HG03108 (cell line): ENCODE measurements around the gene NCS1.

ENCODE experiments used
- ATAC-seq: cut with Tn5 transposase; IDR thresholded peaks from one replicate; pipeline ENCODE4 v1.9.1; 2021; ENCODE audit warnings: moderate library complexity; ENCODE audit not compliant: unreplicated experiment

Gene NCS1

GRCh38 chr9:130174920-130175321 lies 2.7 kb downstream of the NCS1 start:
- no peak for ATAC-seq

GRCh38 chr9:130175355-130175754 lies 3.2 kb downstream of the NCS1 start:
- no peak for ATAC-seq

- no peak for ATAC-seq
Observed at GRCh38 chr9:130176760-130177159, 4.6 kb downstream of the NCS1 start.

GRCh38 chr9:130177898-130178805 lies 5.9 kb downstream of the NCS1 start:
- ATAC-seq: no peak

- ATAC-seq: no peak
Observed at GRCh38 chr9:130179331-130179907, 7.2 kb downstream of the NCS1 start.

GRCh38 chr9:130180516-130180915 lies 8.3 kb downstream of the NCS1 start:
- ATAC-seq: no peak

- ATAC-seq: no peak
Observed at GRCh38 chr9:130181678-130182380, 9.6 kb downstream of the NCS1 start.

- no peak for ATAC-seq
Observed at GRCh38 chr9:130182381-130182909, 10.2 kb downstream of the NCS1 start.

GRCh38 chr9:130183133-130183762 lies 11.0 kb downstream of the NCS1 start:
- no peak for ATAC-seq

GRCh38 chr9:130185017-130185416 lies 12.8 kb downstream of the NCS1 start:
- no peak for ATAC-seq

- ATAC-seq: no peak
Observed at GRCh38 chr9:130185490-130186031, 13.4 kb downstream of the NCS1 start.

- no peak for ATAC-seq
Observed at GRCh38 chr9:130186051-130186450, 13.8 kb downstream of the NCS1 start.

- ATAC-seq: no peak
Observed at GRCh38 chr9:130186839-130187522, 14.8 kb downstream of the NCS1 start.

- no peak for ATAC-seq
Observed at GRCh38 chr9:130187523-130187846, 15.3 kb downstream of the NCS1 start.

- ATAC-seq: no peak
Observed at GRCh38 chr9:130188860-130189481, 16.8 kb downstream of the NCS1 start.

- ATAC-seq: no peak
Observed at GRCh38 chr9:130189840-130190239, 17.6 kb downstream of the NCS1 start.

- no peak for ATAC-seq
Observed at GRCh38 chr9:130191068-130191748, 19.0 kb downstream of the NCS1 start.

- no peak for ATAC-seq
Observed at GRCh38 chr9:130191749-130192120, 19.5 kb downstream of the NCS1 start.

- no peak for ATAC-seq
Observed at GRCh38 chr9:130192382-130192999, 20.3 kb downstream of the NCS1 start.
